Measurements from ENCODE around the gene SNRNP70. TPM values are rescaled to one million over a fixed set of nuclear protein-coding genes. Genes with fewer than 3 reads are reported as not detected.
A peak's percentile ranks its signal among the peaks of the same experiment; 100 is the strongest.

Gene SNRNP70
- total and polyA plus RNA-seq, 2 donors: 142 to 419 TPM

DNA sequence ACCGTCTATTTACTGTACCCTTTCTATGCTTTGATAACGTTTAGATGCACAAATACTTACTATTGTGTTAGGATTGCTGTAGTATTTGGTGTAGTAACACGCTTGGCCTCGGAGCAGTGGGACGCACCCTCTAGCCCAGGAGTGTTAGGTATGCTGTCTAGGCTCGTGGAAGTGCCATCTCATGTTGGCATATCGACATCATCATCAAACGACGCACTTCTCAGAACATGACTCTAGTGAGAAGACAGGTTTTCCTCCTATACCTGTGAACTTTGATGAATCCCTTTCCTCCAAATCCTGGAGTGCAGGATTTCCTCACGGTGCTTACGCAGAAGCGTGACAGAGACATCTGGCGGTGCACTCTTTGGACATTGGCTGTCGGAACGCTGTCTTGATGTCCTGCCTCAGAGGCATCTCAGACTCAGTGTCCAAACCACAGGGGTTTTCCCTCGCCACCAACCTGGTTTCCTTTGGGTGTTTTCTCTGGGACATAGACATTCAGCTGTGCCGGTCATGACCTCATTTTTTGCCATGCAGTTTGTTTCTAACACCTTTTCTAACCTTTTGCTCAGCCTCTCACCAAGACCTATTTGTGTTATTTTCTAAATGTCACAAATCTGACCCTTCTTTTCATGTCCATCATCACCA is 6.3 kb downstream of the SNRNP70 start:
- H3K36me3 ChIP-seq (ENCODE audit: control insufficient read depth in 2 of 2, insufficient read depth in 2 of 2, low read length in 1 of 2): peaks cover 76 to 85% of the 10 kb centered on the region in 2 donors
- H3K9me3 ChIP-seq (ENCODE audit: control insufficient read depth in 2 of 2, insufficient read depth in 1 of 2, low read length in 1 of 2): no peaks in the 10 kb centered on the region
- WGBS: 98% methylated on average over 17 of the region's 17 CpGs
- H3K27ac ChIP-seq (ENCODE audit: low read depth in 1 of 2, low read length in 1 of 2): no peak overlapping the region
- H3K27me3 ChIP-seq (ENCODE audit: control insufficient read depth in 2 of 2, insufficient read depth in 1 of 2, low read length in 1 of 2): no peaks in the 10 kb centered on the region
- no peak for DNase-seq (ENCODE audit: low read depth in 6 of 9, low spot score in 9 of 9)
- peaks cover 1 to 12% of the 10 kb centered on the region in 2 donors for H3K4me1 ChIP-seq (ENCODE audit: control insufficient read depth in 2 of 2, insufficient read depth in 2 of 2, low read length in 2 of 2)
- no peak overlapping the region for H3K4me3 ChIP-seq (ENCODE audit: low read length in 2 of 2)

- Histone ChIP-seq H3K27me3 (ENCODE audit: control insufficient read depth in 2 of 2, insufficient read depth in 1 of 2, low read length in 1 of 2) (no peaks in the 10 kb centered on the region), H3K4me1 (ENCODE audit: control insufficient read depth in 2 of 2, insufficient read depth in 2 of 2, low read length in 2 of 2) (peaks cover 0 to 5% of the 10 kb centered on the region in 2 donors), H3K4me3 (ENCODE audit: low read length in 2 of 2) (no peak overlapping the region), H3K9me3 (ENCODE audit: control insufficient read depth in 2 of 2, insufficient read depth in 1 of 2, low read length in 1 of 2) (no peaks in the 10 kb centered on the region), H3K36me3 (ENCODE audit: control insufficient read depth in 2 of 2, insufficient read depth in 2 of 2, low read length in 1 of 2) (peaks cover 73 to 85% of the 10 kb centered on the region in 2 donors), H3K27ac (ENCODE audit: low read depth in 1 of 2, low read length in 1 of 2) (no peak overlapping the region)
- no peak for DNase-seq (ENCODE audit: low read depth in 6 of 9, low spot score in 9 of 9)
- 96% methylated on average over 6 of the region's 6 CpGs for WGBS
Measured at GRCh38 chr19:49092686-49093085, 7.4 kb downstream of the SNRNP70 start.

DNA sequence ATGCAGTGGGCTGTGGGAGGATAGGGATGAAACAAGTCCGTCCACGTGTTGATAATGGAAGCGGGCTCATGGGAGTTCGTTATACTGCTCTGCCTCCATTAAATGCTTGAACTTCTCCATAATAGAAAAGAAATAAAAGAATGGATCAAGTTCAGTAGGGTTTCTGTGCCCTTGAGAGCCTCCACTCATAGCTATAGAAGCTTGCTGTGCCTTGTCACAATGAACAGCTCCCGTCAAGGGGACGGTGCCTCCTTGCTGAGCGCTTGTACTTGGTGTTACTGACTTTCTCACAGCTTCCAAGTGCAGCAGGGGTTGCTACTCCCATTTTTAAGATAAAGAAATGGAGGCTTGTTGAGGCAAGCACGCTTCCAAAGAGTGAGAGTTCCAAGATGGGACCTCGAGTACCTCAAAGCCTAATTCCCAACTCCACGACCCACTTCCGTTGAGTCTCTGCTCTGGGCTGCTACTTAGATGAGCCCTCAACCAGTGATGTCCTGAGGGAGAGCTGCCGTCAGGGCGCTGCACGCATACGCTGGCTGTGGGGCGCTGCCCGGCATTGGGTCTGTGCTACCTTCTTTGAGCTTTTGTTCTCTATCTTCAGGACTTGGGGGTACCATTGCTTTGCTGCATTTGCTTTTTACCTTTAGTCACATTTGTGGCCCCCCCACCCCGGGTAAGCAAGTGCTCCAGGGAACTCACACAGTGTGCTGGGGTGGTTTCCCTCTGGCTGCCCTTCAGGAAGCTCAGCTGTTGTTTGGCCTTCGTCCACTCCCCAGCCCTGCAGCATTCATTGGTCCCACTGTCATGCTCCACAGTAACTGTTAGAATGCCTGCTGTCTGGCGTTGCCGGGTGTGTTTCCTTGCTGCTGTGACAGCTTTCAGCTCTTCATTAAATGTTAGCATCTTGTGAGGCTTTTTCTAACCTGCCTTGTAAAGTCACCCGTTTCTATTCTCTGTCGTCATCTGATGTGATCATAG is 9.5 kb downstream of the SNRNP70 start:
- no peak overlapping the region for H3K27ac ChIP-seq (ENCODE audit: low read depth in 1 of 2, low read length in 1 of 2)
- peaks cover 0 to 3% of the 10 kb centered on the region in 2 donors for H3K9me3 ChIP-seq (ENCODE audit: control insufficient read depth in 2 of 2, insufficient read depth in 1 of 2, low read length in 1 of 2)
- peaks cover 0 to 11% of the 10 kb centered on the region in 2 donors for H3K4me1 ChIP-seq (ENCODE audit: control insufficient read depth in 2 of 2, insufficient read depth in 2 of 2, low read length in 2 of 2)
- no peak overlapping the region for H3K4me3 ChIP-seq (ENCODE audit: low read length in 2 of 2)
- WGBS: 97% methylated on average over 23 of the region's 23 CpGs
- DNase-seq (ENCODE audit: low read depth in 6 of 9, low spot score in 9 of 9): no peak
- peaks cover 82 to 92% of the 10 kb centered on the region in 2 donors for H3K36me3 ChIP-seq (ENCODE audit: control insufficient read depth in 2 of 2, insufficient read depth in 2 of 2, low read length in 1 of 2)
- no peaks in the 10 kb centered on the region for H3K27me3 ChIP-seq (ENCODE audit: control insufficient read depth in 2 of 2, insufficient read depth in 1 of 2, low read length in 1 of 2)

GRCh38 chr19:49097453-49098288 is 12.4 kb downstream of the SNRNP70 start:
- Histone ChIP-seq H3K36me3 (ENCODE audit: control insufficient read depth in 2 of 2, insufficient read depth in 2 of 2, low read length in 1 of 2) (peaks cover 82 to 92% of the 10 kb centered on the region in 2 donors), H3K27ac (ENCODE audit: low read depth in 1 of 2, low read length in 1 of 2) (peak overlapping the region in 1 of 2 donors; percentile 43), H3K4me3 (ENCODE audit: low read length in 2 of 2) (no peak overlapping the region), H3K9me3 (ENCODE audit: control insufficient read depth in 2 of 2, insufficient read depth in 1 of 2, low read length in 1 of 2) (peaks cover 0 to 3% of the 10 kb centered on the region in 2 donors), H3K4me1 (ENCODE audit: control insufficient read depth in 2 of 2, insufficient read depth in 2 of 2, low read length in 2 of 2) (peaks cover 0 to 11% of the 10 kb centered on the region in 2 donors), H3K27me3 (ENCODE audit: control insufficient read depth in 2 of 2, insufficient read depth in 1 of 2, low read length in 1 of 2) (no peaks in the 10 kb centered on the region)
- WGBS: 69% methylated on average over 8 of the region's 8 CpGs
- DNase-seq (ENCODE audit: low read depth in 6 of 9, low spot score in 9 of 9): peak; percentile 41 to 85 (median 68)

- peaks cover 0 to 3% of the 10 kb centered on the region in 2 donors for H3K9me3 ChIP-seq (ENCODE audit: control insufficient read depth in 2 of 2, insufficient read depth in 1 of 2, low read length in 1 of 2)
- H3K4me1 ChIP-seq (ENCODE audit: control insufficient read depth in 2 of 2, insufficient read depth in 2 of 2, low read length in 2 of 2): peaks cover 0 to 15% of the 10 kb centered on the region in 2 donors
- WGBS: 91% methylated on average over 4 of the region's 4 CpGs
- peak overlapping the region in 1 of 2 donors; percentile 15 for H3K27ac ChIP-seq (ENCODE audit: low read depth in 1 of 2, low read length in 1 of 2)
- H3K36me3 ChIP-seq (ENCODE audit: control insufficient read depth in 2 of 2, insufficient read depth in 2 of 2, low read length in 1 of 2): peaks cover 85 to 92% of the 10 kb centered on the region in 2 donors
- no peak for DNase-seq (ENCODE audit: low read depth in 6 of 9, low spot score in 9 of 9)
- H3K27me3 ChIP-seq (ENCODE audit: control insufficient read depth in 2 of 2, insufficient read depth in 1 of 2, low read length in 1 of 2): no peaks in the 10 kb centered on the region
- no peak overlapping the region for H3K4me3 ChIP-seq (ENCODE audit: low read length in 2 of 2)
Measured at GRCh38 chr19:49098795-49099194, 13.5 kb downstream of the SNRNP70 start.

- no peak for DNase-seq (ENCODE audit: low read depth in 6 of 9, low spot score in 9 of 9)
- 96% methylated on average over 12 of the region's 12 CpGs for WGBS
- Histone ChIP-seq H3K36me3 (ENCODE audit: control insufficient read depth in 2 of 2, insufficient read depth in 2 of 2, low read length in 1 of 2) (peaks cover 89 to 93% of the 10 kb centered on the region in 2 donors), H3K4me1 (ENCODE audit: control insufficient read depth in 2 of 2, insufficient read depth in 2 of 2, low read length in 2 of 2) (peaks cover 0 to 15% of the 10 kb centered on the region in 2 donors), H3K27ac (ENCODE audit: low read depth in 1 of 2, low read length in 1 of 2) (no peak overlapping the region), H3K9me3 (ENCODE audit: control insufficient read depth in 2 of 2, insufficient read depth in 1 of 2, low read length in 1 of 2) (peaks cover 0 to 3% of the 10 kb centered on the region in 2 donors), H3K27me3 (ENCODE audit: control insufficient read depth in 2 of 2, insufficient read depth in 1 of 2, low read length in 1 of 2) (no peaks in the 10 kb centered on the region), H3K4me3 (ENCODE audit: low read length in 2 of 2) (no peak overlapping the region)
Measured at GRCh38 chr19:49101160-49101559, 15.9 kb downstream of the SNRNP70 start.

GRCh38 chr19:49102303-49102702 is 17.1 kb downstream of the SNRNP70 start:
- Histone ChIP-seq H3K4me1 (ENCODE audit: control insufficient read depth in 2 of 2, insufficient read depth in 2 of 2, low read length in 2 of 2) (peaks cover 0 to 14% of the 10 kb centered on the region in 2 donors), H3K4me3 (ENCODE audit: low read length in 2 of 2) (no peak overlapping the region), H3K27me3 (ENCODE audit: control insufficient read depth in 2 of 2, insufficient read depth in 1 of 2, low read length in 1 of 2) (no peaks in the 10 kb centered on the region), H3K36me3 (ENCODE audit: control insufficient read depth in 2 of 2, insufficient read depth in 2 of 2, low read length in 1 of 2) (peaks cover 95 to 96% of the 10 kb centered on the region in 2 donors), H3K9me3 (ENCODE audit: control insufficient read depth in 2 of 2, insufficient read depth in 1 of 2, low read length in 1 of 2) (peaks cover 0 to 3% of the 10 kb centered on the region in 2 donors), H3K27ac (ENCODE audit: low read depth in 1 of 2, low read length in 1 of 2) (no peak overlapping the region)
- DNase-seq (ENCODE audit: low read depth in 6 of 9, low spot score in 9 of 9): no peak
- 97% methylated on average over 12 of the region's 12 CpGs for WGBS

- H3K36me3 ChIP-seq (ENCODE audit: control insufficient read depth in 2 of 2, insufficient read depth in 2 of 2, low read length in 1 of 2): peaks cover 95 to 100% of the 10 kb centered on the region in 2 donors
- no peaks in the 10 kb centered on the region for H3K27me3 ChIP-seq (ENCODE audit: control insufficient read depth in 2 of 2, insufficient read depth in 1 of 2, low read length in 1 of 2)
- no peak overlapping the region for H3K4me3 ChIP-seq (ENCODE audit: low read length in 2 of 2)
- no peak overlapping the region for H3K27ac ChIP-seq (ENCODE audit: low read depth in 1 of 2, low read length in 1 of 2)
- DNase-seq (ENCODE audit: low read depth in 6 of 9, low spot score in 9 of 9): no peak
- WGBS: 93% methylated on average over 33 of the region's 33 CpGs
- peaks cover 0 to 4% of the 10 kb centered on the region in 2 donors for H3K4me1 ChIP-seq (ENCODE audit: control insufficient read depth in 2 of 2, insufficient read depth in 2 of 2, low read length in 2 of 2)
- H3K9me3 ChIP-seq (ENCODE audit: control insufficient read depth in 2 of 2, insufficient read depth in 1 of 2, low read length in 1 of 2): no peaks in the 10 kb centered on the region
Measured at GRCh38 chr19:49103331-49104085, 18.3 kb downstream of the SNRNP70 start.
